HepG2 (cell line): ENCODE data around the gene KIZ. TPM values are rescaled to one million over a fixed set of nuclear protein-coding genes. Genes with fewer than 3 reads are reported as not detected.

Experiments used
- ATF4 ChIP-seq, 2 experiments: fragments of 450-650 bp in 1 of 2; sonication (generic) in 1 of 2; formaldehyde crosslinking; IDR thresholded peaks; 2 replicates each; pipeline versions ENCODE4 v1.5.0 to v1.8.0; 2020 to 2022; ENCODE audit warnings: mild to moderate bottlenecking in 1 of 2, missing genetic modification reagents in 1 of 2
- CERS6 ChIP-seq: sonication (generic); formaldehyde crosslinking; IDR thresholded peaks from 2 replicates; pipeline ENCODE4 v1.5.0; 2020; ENCODE audit warnings: missing genetic modification reagents
- DNMT3B ChIP-seq: conservative IDR thresholded peaks from 2 replicates; pipeline ENCODE4 v1.6.1; 2016; ENCODE audit warnings: missing biosample characterization, control low read depth
- GTF2F1 ChIP-seq: fragments of 150-350 bp; IDR thresholded peaks from 2 replicates; pipeline ENCODE4 v1.6.1; 2014; ENCODE audit warnings: low read length
- NCOA1 ChIP-seq: sonication (generic); formaldehyde crosslinking; IDR thresholded peaks from 2 replicates; pipeline ENCODE4 v1.9.0; 2021; ENCODE audit warnings: missing genetic modification reagents
- NFE2L1 ChIP-seq: sonication (generic); formaldehyde crosslinking; IDR thresholded peaks from 2 replicates; pipeline ENCODE4 v1.4.0; 2020; ENCODE audit warnings: missing genetic modification reagents, mild to moderate bottlenecking, borderline replicate concordance
- RARA ChIP-seq: IDR thresholded peaks from 2 replicates; pipeline ENCODE4 v1.6.1; 2016; ENCODE audit warnings: missing genetic modification reagents, missing compliant biosample characterization
- SIX1 ChIP-seq: sonication (generic); formaldehyde crosslinking; IDR thresholded peaks from 2 replicates; pipeline ENCODE4 v1.4.0; 2020; ENCODE audit warnings: missing genetic modification reagents, borderline replicate concordance
- SNAPC5 ChIP-seq: sonication (generic); formaldehyde crosslinking; IDR thresholded peaks from 2 replicates; pipeline ENCODE4 v1.8.1; 2023; ENCODE audit warnings: mild to moderate bottlenecking, missing genetic modification reagents, borderline replicate concordance
- STAT6 ChIP-seq: sonication (generic); formaldehyde crosslinking; IDR thresholded peaks from 2 replicates; pipeline ENCODE4 v1.4.0; 2020; ENCODE audit warnings: missing genetic modification reagents, mild to moderate bottlenecking, borderline replicate concordance
- TAF1 ChIP-seq: sonication (generic); formaldehyde crosslinking; IDR thresholded peaks from 2 replicates; pipeline ENCODE4 v1.4.0; 2020; ENCODE audit warnings: missing genetic modification reagents
- THAP7 ChIP-seq: sonication (generic); formaldehyde crosslinking; IDR thresholded peaks from 2 replicates; pipeline ENCODE4 v1.8.1; 2023; ENCODE audit warnings: mild to moderate bottlenecking, missing genetic modification reagents
- ZFP41 ChIP-seq: sonication (generic); formaldehyde crosslinking; IDR thresholded peaks from 2 replicates; pipeline ENCODE4 v1.4.0; 2020; ENCODE audit warnings: mild to moderate bottlenecking, missing genetic modification reagents, borderline replicate concordance
- ZNF10 ChIP-seq: sonication (generic); formaldehyde crosslinking; IDR thresholded peaks from 2 replicates; pipeline ENCODE4 v1.4.0; 2020; ENCODE audit warnings: mild to moderate bottlenecking, low read depth, missing genetic modification reagents, borderline replicate concordance
- ZNF136 ChIP-seq: sonication (generic); formaldehyde crosslinking; IDR thresholded peaks from 2 replicates; pipeline ENCODE4 v1.8.1; 2022; ENCODE audit warnings: low read depth, mild to moderate bottlenecking, moderate library complexity, missing genetic modification reagents
- ZNF251 ChIP-seq: sonication (generic); formaldehyde crosslinking; IDR thresholded peaks from 2 replicates; pipeline ENCODE4 v1.9.0; 2021; ENCODE audit warnings: mild to moderate bottlenecking, missing genetic modification reagents
- ZNF296 ChIP-seq: sonication (generic); formaldehyde crosslinking; conservative IDR thresholded peaks from 2 replicates; pipeline ENCODE4 v1.5.0; 2020; ENCODE audit warnings: mild to moderate bottlenecking, missing genetic modification reagents
- ZNF382 ChIP-seq: sonication (generic); formaldehyde crosslinking; IDR thresholded peaks from 2 replicates; pipeline ENCODE4 v1.5.0; 2020; ENCODE audit warnings: missing genetic modification reagents, mild to moderate bottlenecking, borderline replicate concordance
- ZNF383 ChIP-seq: sonication (generic); formaldehyde crosslinking; IDR thresholded peaks from 2 replicates; pipeline ENCODE4 v1.4.0; 2020; ENCODE audit warnings: missing genetic modification reagents, mild to moderate bottlenecking, borderline replicate concordance
- ZNF512B ChIP-seq: sonication (generic); formaldehyde crosslinking; IDR thresholded peaks from 2 replicates; pipeline ENCODE4 v1.5.1; 2020; ENCODE audit warnings: missing genetic modification reagents, mild to moderate bottlenecking, borderline replicate concordance
- ZNF557 ChIP-seq: sonication (generic); formaldehyde crosslinking; IDR thresholded peaks from 2 replicates; pipeline ENCODE4 v1.4.0; 2020; ENCODE audit warnings: missing genetic modification reagents
- ZNF558 ChIP-seq: sonication (generic); formaldehyde crosslinking; IDR thresholded peaks from 2 replicates; pipeline ENCODE4 v1.9.0; 2022; ENCODE audit warnings: mild to moderate bottlenecking, missing genetic modification reagents, borderline replicate concordance
- ZNF7 ChIP-seq: IDR thresholded peaks from 2 replicates; pipeline ENCODE4 v1.6.1; 2016; ENCODE audit warnings: missing biosample characterization, missing genetic modification reagents
- polyA plus RNA-seq, 8 experiments: library from polyadenylated mRNA; depleted of rRNA in 3 of 8; stranded (reverse) in 7 of 8; unstranded in 1 of 8; fragments of >200 nt; fragmentation: Illumina TruSeq in 4 of 8; extraction: Trizol in 4 of 8; gene quantifications; 2 replicates each; pipeline versions ENCODE4 v1.2.1 to v1.2.3, GENCODE V29; 2011 to 2016; ENCODE audit warnings: low read depth in 4 of 8, missing spikeins in 1 of 8, mixed read lengths in 1 of 8; ENCODE audit not compliant: insufficient read depth in 1 of 8
- total RNA-seq, 5 experiments: library from RNA; depleted of rRNA; stranded (reverse); fragments of >200 nt; fragmentation: Illumina TruSeq; extraction: Trizol; gene quantifications; 2 replicates each; pipeline ENCODE4 v1.2.3, GENCODE V29; 2016; ENCODE audit warnings: low read depth in 1 of 5

The KIZ gene
- total and polyA plus RNA-seq, 2 of the 13 experiments (the other 11 are each of a cell fraction or from before 2014, with no cell fraction given), result 46.3 to 114 TPM

GRCh38 chr20:21280522-21281016, 154.7 kb downstream of the KIZ start (continued):
- TF ChIP-seq ZNF512B (CRISPR knock-in tag) (no peak), ZNF136 (no peak), CERS6 (CRISPR knock-in tag) (no peak), ZNF382 (CRISPR knock-in tag) (no peak), ATF4 (CRISPR knock-in tag; IDR thresholded peaks at IDR 0.05) (no peak), GTF2F1 (no peak), ZNF558 (CRISPR knock-in tag) (no peak), DNMT3B (CRISPR knock-in tag) (0 out of 2 replicates have a peak, but pooled peaks have one; percentile 16), ZNF10 (CRISPR knock-in tag) (no peak), ZNF383 (CRISPR knock-in tag) (no peak), THAP7 (CRISPR knock-in tag) (no peak), NFE2L1 (CRISPR knock-in tag) (no peak), RARA (CRISPR knock-in tag) (peak; percentile 78), TAF1 (CRISPR knock-in tag) (no peak), STAT6 (CRISPR knock-in tag) (no peak), NCOA1 (CRISPR knock-in tag) (peak; percentile 55; the same call in 1 of the 2 replicates), ZNF251 (CRISPR knock-in tag) (no peak), ZNF296 (CRISPR knock-in tag) (no peak), SIX1 (CRISPR knock-in tag) (peak; percentile 66), ZNF557 (CRISPR knock-in tag) (no peak), SNAPC5 (CRISPR knock-in tag) (no peak), ZNF7 (CRISPR knock-in tag) (no peak), ZFP41 (CRISPR knock-in tag) (no peak)
